ENCODE results near the gene OTULIN. TPM values are rescaled to one million over a fixed set of nuclear protein-coding genes. Genes with fewer than 3 reads are reported as not detected.

Gene OTULIN
- total RNA-seq, 5 donors from 2014 or later (not counting 1 experiment from before 2014, with no cell fraction given), result 57.6 to 67.1 (median 61.2) TPM

GRCh38 chr5:14699807-14700400 is 35.4 kb downstream of the OTULIN start:
- Histone ChIP-seq H3K4me1 (ENCODE audit: control insufficient read depth in 1 of 2, extremely low read depth in 1 of 2, insufficient read depth in 2 of 2, low read length in 2 of 2) (peaks cover 7 to 38% of the 10 kb centered on the region in 2 experiments), H3K27me3 (replicated peaks in 1 of 2; ENCODE audit: control insufficient read depth in 2 of 2, extremely low read depth in 1 of 2, insufficient read depth in 2 of 2, low read length in 1 of 2) (no peaks in the 10 kb centered on the region), H3K4me3 (ENCODE audit: control insufficient read depth in 1 of 2, extremely low read depth in 1 of 2, low read length in 1 of 2) (no peak overlapping the region), H3K36me3 (ENCODE audit: control insufficient read depth in 2 of 2, extremely low read depth in 1 of 2, insufficient read depth in 1 of 2, low read length in 1 of 2) (peaks cover 7 to 48% of the 10 kb centered on the region in 2 donors), H3K27ac (ENCODE audit: low read length) (no peak overlapping the region), H3K9me3 (no peaks in the 10 kb centered on the region)
- Mint-ChIP-seq H3K27ac (peak overlapping the region; percentile 71 to 76), H3K27me3 (no peaks in the 10 kb centered on the region), H3K9me3 (no peaks in the 10 kb centered on the region), H3K4me1 (peaks cover 62 to 80% (median 66%) of the 10 kb centered on the region in 3 donors), H3K36me3 (peaks cover 63% of the 10 kb centered on the region), H3K4me3 (no peak overlapping the region)
- POLR2A ChIA-PET, result no interaction called here
- CTCF ChIA-PET, result no interaction called here
- ATAC-seq (replicated peaks in 1 of 4) (no peak), DNase-seq (no peak)
- WGBS (ENCODE audit: insufficient coverage), result no CpG with 5 or more reads among the region's 8 CpGs

- Mint-ChIP-seq H3K27me3 (no peaks in the 10 kb centered on the region), H3K27ac (peak overlapping the region; percentile 99 to 100), H3K4me1 (peaks cover 70 to 85% (median 71%) of the 10 kb centered on the region in 3 donors), H3K4me3 (peak overlapping the region in 1 of 3 donors; percentile 12), H3K36me3 (peaks cover 63% of the 10 kb centered on the region), H3K9me3 (no peaks in the 10 kb centered on the region)
- Histone ChIP-seq H3K27me3 (replicated peaks in 1 of 2; ENCODE audit: control insufficient read depth in 2 of 2, extremely low read depth in 1 of 2, insufficient read depth in 2 of 2, low read length in 1 of 2) (no peaks in the 10 kb centered on the region), H3K4me3 (ENCODE audit: control insufficient read depth in 1 of 2, extremely low read depth in 1 of 2, low read length in 1 of 2) (no peak overlapping the region), H3K9me3 (no peaks in the 10 kb centered on the region), H3K27ac (ENCODE audit: low read length) (no peak overlapping the region), H3K4me1 (ENCODE audit: control insufficient read depth in 1 of 2, extremely low read depth in 1 of 2, insufficient read depth in 2 of 2, low read length in 2 of 2) (peaks cover 10 to 47% of the 10 kb centered on the region in 2 experiments), H3K36me3 (ENCODE audit: control insufficient read depth in 2 of 2, extremely low read depth in 1 of 2, insufficient read depth in 1 of 2, low read length in 1 of 2) (peaks cover 7 to 46% of the 10 kb centered on the region in 2 donors)
- ChIA-PET POLR2A (no interaction called here), CTCF (interaction anchor here in 1 of 2 donors (0.5 kb wide), 1 partner anchor 50 kb away, joined by 3 read pairs; no protein-coding TSS in a partner anchor)
- peak in 2 of 4 experiments; percentile 17 to 30 for ATAC-seq (replicated peaks in 1 of 4)
- DNase-seq, result peak in 1 of 35 experiments; percentile 21
- WGBS (ENCODE audit: insufficient coverage), result 68% methylated on average over 9 of the region's 13 CpGs
These were observed 36.2 kb downstream of the OTULIN start for GRCh38 chr5:14700478-14701436.

DNA sequence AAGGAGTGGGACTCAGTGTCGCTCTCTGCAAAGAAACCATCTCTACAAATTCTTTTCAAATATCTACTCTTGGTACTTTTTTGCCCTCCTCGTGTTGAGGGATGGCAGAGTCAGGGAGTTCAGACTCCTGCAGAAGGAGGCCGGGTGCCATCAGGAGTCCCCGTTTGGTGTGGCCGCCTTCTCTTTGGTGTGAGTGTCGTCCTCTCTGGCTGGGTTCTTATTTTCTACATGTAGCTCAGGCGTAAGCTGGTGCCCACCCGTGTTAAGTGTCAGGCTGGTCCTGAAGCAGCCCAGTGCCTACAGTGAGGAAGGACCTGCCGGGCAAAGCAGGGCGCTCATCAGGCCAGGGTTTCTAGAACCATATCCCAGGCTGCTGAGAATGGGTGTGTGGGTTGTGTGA is 37.0 kb downstream of the OTULIN start:
- no peaks in the 10 kb centered on the region for H3K9me3 ChIP-seq
- H3K27me3 ChIP-seq (replicated peaks in 1 of 2; ENCODE audit: control insufficient read depth in 2 of 2, extremely low read depth in 1 of 2, insufficient read depth in 2 of 2, low read length in 1 of 2), result no peaks in the 10 kb centered on the region
- Mint-ChIP-seq H3K36me3 (peaks cover 59% of the 10 kb centered on the region), H3K9me3 (no peaks in the 10 kb centered on the region), H3K4me3 (peak overlapping the region in 1 of 3 donors; percentile 12), H3K27ac (peak overlapping the region; percentile 99 to 100), H3K27me3 (no peaks in the 10 kb centered on the region), H3K4me1 (peaks cover 71 to 85% (median 76%) of the 10 kb centered on the region in 3 donors)
- 98% methylated on average over 7 of the region's 10 CpGs for WGBS (ENCODE audit: insufficient coverage)
- no peak for ATAC-seq (replicated peaks in 1 of 4)
- H3K4me3 ChIP-seq (ENCODE audit: control insufficient read depth in 1 of 2, extremely low read depth in 1 of 2, low read length in 1 of 2), result no peak overlapping the region
- DNase-seq, result no peak
- POLR2A ChIA-PET, result no interaction called here
- peaks cover 7 to 40% of the 10 kb centered on the region in 2 donors for H3K36me3 ChIP-seq (ENCODE audit: control insufficient read depth in 2 of 2, extremely low read depth in 1 of 2, insufficient read depth in 1 of 2, low read length in 1 of 2)
- H3K4me1 ChIP-seq (ENCODE audit: control insufficient read depth in 1 of 2, extremely low read depth in 1 of 2, insufficient read depth in 2 of 2, low read length in 2 of 2), result peaks cover 17 to 53% of the 10 kb centered on the region in 2 experiments
- peak overlapping the region; percentile 38 for H3K27ac ChIP-seq (ENCODE audit: low read length)
- CTCF ChIA-PET, result interaction anchor here in 1 of 2 donors (0.6 to 1.5 kb wide), 2 partner anchors 28 to 108 kb away, joined by 5 to 11 read pairs; no protein-coding TSS in a partner anchor

GRCh38 chr5:14702238-14702839 is 37.8 kb downstream of the OTULIN start:
- POLR2A ChIA-PET, result interaction anchor here (0.7 to 1.2 kb wide), 2 partner anchors 8 to 291 kb away, joined by 3 to 8 read pairs; no protein-coding TSS in a partner anchor
- DNase-seq (no peak), ATAC-seq (replicated peaks in 1 of 4) (no peak)
- CTCF ChIA-PET, result interaction anchor here (0.6 to 1.5 kb wide), 10 partner anchors 12 to 301 kb away, joined by 3 to 11 read pairs (median 4); no protein-coding TSS in a partner anchor
- peak overlapping the region; percentile 99 to 100 for H3K27ac Mint-ChIP-seq
- no peak overlapping the region for H3K4me3 ChIP-seq (ENCODE audit: control insufficient read depth in 1 of 2, extremely low read depth in 1 of 2, low read length in 1 of 2)
- peak overlapping the region; percentile 38 for H3K27ac ChIP-seq (ENCODE audit: low read length)
- H3K27me3 ChIP-seq (replicated peaks in 1 of 2; ENCODE audit: control insufficient read depth in 2 of 2, extremely low read depth in 1 of 2, insufficient read depth in 2 of 2, low read length in 1 of 2), result no peaks in the 10 kb centered on the region
- peaks cover 78 to 90% (median 80%) of the 10 kb centered on the region in 3 donors for H3K4me1 Mint-ChIP-seq
- H3K4me3 Mint-ChIP-seq, result peak overlapping the region in 1 of 3 donors; percentile 12
- H3K4me1 ChIP-seq (ENCODE audit: control insufficient read depth in 1 of 2, extremely low read depth in 1 of 2, insufficient read depth in 2 of 2, low read length in 2 of 2), result peaks cover 25 to 60% of the 10 kb centered on the region in 2 experiments
- peaks cover 55% of the 10 kb centered on the region for H3K36me3 Mint-ChIP-seq
- peaks cover 7 to 33% of the 10 kb centered on the region in 2 donors for H3K36me3 ChIP-seq (ENCODE audit: control insufficient read depth in 2 of 2, extremely low read depth in 1 of 2, insufficient read depth in 1 of 2, low read length in 1 of 2)
- H3K27me3 Mint-ChIP-seq, result no peaks in the 10 kb centered on the region
- H3K9me3 ChIP-seq, result no peaks in the 10 kb centered on the region
- 77% methylated on average over 6 of the region's 11 CpGs for WGBS (ENCODE audit: insufficient coverage)
- no peaks in the 10 kb centered on the region for H3K9me3 Mint-ChIP-seq

GRCh38 chr5:14705556-14705955 is 41.0 kb downstream of the OTULIN start:
- no peak overlapping the region for H3K4me3 ChIP-seq (ENCODE audit: control insufficient read depth in 1 of 2, extremely low read depth in 1 of 2, low read length in 1 of 2)
- H3K9me3 ChIP-seq, result no peaks in the 10 kb centered on the region
- peaks cover 50% of the 10 kb centered on the region for H3K36me3 Mint-ChIP-seq
- H3K4me1 ChIP-seq (ENCODE audit: control insufficient read depth in 1 of 2, extremely low read depth in 1 of 2, insufficient read depth in 2 of 2, low read length in 2 of 2), result peaks cover 39 to 79% of the 10 kb centered on the region in 2 experiments
- peaks cover 96 to 99% (median 99%) of the 10 kb centered on the region in 3 donors for H3K4me1 Mint-ChIP-seq
- ChIA-PET CTCF (interaction anchor here in 1 of 2 donors (0.5 kb wide), 1 partner anchor 299 kb away, joined by 4 read pairs; no protein-coding TSS in a partner anchor), POLR2A (interaction anchor here in 1 of 2 donors (0.7 kb wide), 1 partner anchor 201 kb away, joined by 3 read pairs; no protein-coding TSS in a partner anchor)
- H3K27me3 Mint-ChIP-seq, result no peaks in the 10 kb centered on the region
- peak overlapping the region; percentile 81 for H3K27ac ChIP-seq (ENCODE audit: low read length)
- DNase-seq (no peak), ATAC-seq (replicated peaks in 1 of 4) (no peak)
- H3K9me3 Mint-ChIP-seq, result no peaks in the 10 kb centered on the region
- H3K27ac Mint-ChIP-seq, result peak overlapping the region; percentile 99 to 100
- peaks cover 5 to 30% of the 10 kb centered on the region in 2 donors for H3K36me3 ChIP-seq (ENCODE audit: control insufficient read depth in 2 of 2, extremely low read depth in 1 of 2, insufficient read depth in 1 of 2, low read length in 1 of 2)
- WGBS (ENCODE audit: insufficient coverage), result 95% methylated on average over 5 of the region's 8 CpGs
- no peaks in the 10 kb centered on the region for H3K27me3 ChIP-seq (replicated peaks in 1 of 2; ENCODE audit: control insufficient read depth in 2 of 2, extremely low read depth in 1 of 2, insufficient read depth in 2 of 2, low read length in 1 of 2)
- H3K4me3 Mint-ChIP-seq, result peak overlapping the region in 2 of 3 donors; percentile 69 to 81
